SK-N-SH treated with all-trans-retinoic acid at 6 μM for 48 hours (cell line): Measurements from ENCODE around the gene ELP4.

Experiments used
- BACH2 ChIP-seq: fragments of 250-450 bp; sonication (Bioruptor Pico); IDR thresholded peaks from 2 replicates; pipeline ENCODE4 v1.9.0; 2021; ENCODE audit warnings: mild to moderate bottlenecking, borderline replicate concordance
- ESRRG ChIP-seq: fragments of 250-450 bp; sonication (Bioruptor Pico); IDR thresholded peaks from 2 replicates; pipeline ENCODE4 v1.6.1; 2021; ENCODE audit warnings: mild to moderate bottlenecking
- GLIS3 ChIP-seq: fragments of 250-450 bp; sonication (Bioruptor Pico); IDR thresholded peaks from 2 replicates; pipeline ENCODE4 v1.5.0; 2020; ENCODE audit warnings: mild to moderate bottlenecking, moderate library complexity
- ZFP30 ChIP-seq: fragments of 450-650 bp; formaldehyde crosslinking; IDR thresholded peaks from 2 replicates; pipeline ENCODE4 v1.5.0; 2022; ENCODE audit warnings: mild to moderate bottlenecking, moderate library complexity
- TF ChIP-seq, protein P1 (sequence below): fragments of 250-450 bp; sonication (Bioruptor Pico); IDR thresholded peaks from 2 replicates; pipeline ENCODE4 v1.5.1; 2020; ENCODE audit warnings: low read depth, mild to moderate bottlenecking, moderate library complexity
- TF ChIP-seq, protein P2 (sequence below): fragments of 250-450 bp; sonication (Bioruptor Pico); IDR thresholded peaks from 2 replicates; pipeline ENCODE4 v1.8.0; 2020; ENCODE audit warnings: mild to moderate bottlenecking, moderate library complexity, borderline replicate concordance
- TF ChIP-seq, protein P3 (sequence below): fragments of 250-450 bp; sonication (Bioruptor Pico); IDR thresholded peaks from 2 replicates; pipeline ENCODE4 v1.5.0; 2020; ENCODE audit warnings: mild to moderate bottlenecking, moderate library complexity
- TF ChIP-seq, protein P4 (sequence below): fragments of 250-450 bp; sonication (Bioruptor Pico); IDR thresholded peaks from 2 replicates; pipeline ENCODE4 v1.5.1; 2021; ENCODE audit warnings: mild to moderate bottlenecking, moderate library complexity

DNA sequence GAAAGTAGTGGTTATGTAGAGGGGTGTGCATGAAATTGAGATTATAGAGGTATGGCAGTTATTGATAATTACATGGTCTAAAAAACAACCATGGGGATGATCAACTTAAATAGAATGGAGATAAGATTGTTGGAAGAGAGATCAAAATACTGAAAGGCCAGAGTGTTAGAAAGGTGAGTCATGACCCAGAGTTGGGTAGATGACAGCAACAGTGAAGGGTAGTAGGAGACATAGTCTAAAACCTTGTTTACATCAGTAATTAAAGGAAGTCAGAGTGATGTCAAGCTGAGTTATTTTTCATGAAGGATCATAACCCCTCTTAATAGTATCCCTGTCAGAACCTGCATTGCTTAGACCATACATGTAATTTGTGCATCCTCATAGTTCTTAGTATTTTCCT is 110.9 kb downstream of the ELP4 start:
- TF ChIP-seq, protein P1, sequence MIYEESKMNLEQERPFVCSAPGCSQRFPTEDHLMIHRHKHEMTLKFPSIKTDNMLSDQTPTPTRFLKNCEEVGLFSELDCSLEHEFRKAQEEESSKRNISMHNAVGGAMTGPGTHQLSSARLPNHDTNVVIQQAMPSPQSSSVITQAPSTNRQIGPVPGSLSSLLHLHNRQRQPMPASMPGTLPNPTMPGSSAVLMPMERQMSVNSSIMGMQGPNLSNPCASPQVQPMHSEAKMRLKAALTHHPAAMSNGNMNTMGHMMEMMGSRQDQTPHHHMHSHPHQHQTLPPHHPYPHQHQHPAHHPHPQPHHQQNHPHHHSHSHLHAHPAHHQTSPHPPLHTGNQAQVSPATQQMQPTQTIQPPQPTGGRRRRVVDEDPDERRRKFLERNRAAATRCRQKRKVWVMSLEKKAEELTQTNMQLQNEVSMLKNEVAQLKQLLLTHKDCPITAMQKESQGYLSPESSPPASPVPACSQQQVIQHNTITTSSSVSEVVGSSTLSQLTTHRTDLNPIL = no peak
- TF ChIP-seq, protein P2, sequence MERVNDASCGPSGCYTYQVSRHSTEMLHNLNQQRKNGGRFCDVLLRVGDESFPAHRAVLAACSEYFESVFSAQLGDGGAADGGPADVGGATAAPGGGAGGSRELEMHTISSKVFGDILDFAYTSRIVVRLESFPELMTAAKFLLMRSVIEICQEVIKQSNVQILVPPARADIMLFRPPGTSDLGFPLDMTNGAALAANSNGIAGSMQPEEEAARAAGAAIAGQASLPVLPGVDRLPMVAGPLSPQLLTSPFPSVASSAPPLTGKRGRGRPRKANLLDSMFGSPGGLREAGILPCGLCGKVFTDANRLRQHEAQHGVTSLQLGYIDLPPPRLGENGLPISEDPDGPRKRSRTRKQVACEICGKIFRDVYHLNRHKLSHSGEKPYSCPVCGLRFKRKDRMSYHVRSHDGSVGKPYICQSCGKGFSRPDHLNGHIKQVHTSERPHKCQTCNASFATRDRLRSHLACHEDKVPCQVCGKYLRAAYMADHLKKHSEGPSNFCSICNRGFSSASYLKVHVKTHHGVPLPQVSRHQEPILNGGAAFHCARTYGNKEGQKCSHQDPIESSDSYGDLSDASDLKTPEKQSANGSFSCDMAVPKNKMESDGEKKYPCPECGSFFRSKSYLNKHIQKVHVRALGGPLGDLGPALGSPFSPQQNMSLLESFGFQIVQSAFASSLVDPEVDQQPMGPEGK = no peak
- TF ChIP-seq, protein P3, sequence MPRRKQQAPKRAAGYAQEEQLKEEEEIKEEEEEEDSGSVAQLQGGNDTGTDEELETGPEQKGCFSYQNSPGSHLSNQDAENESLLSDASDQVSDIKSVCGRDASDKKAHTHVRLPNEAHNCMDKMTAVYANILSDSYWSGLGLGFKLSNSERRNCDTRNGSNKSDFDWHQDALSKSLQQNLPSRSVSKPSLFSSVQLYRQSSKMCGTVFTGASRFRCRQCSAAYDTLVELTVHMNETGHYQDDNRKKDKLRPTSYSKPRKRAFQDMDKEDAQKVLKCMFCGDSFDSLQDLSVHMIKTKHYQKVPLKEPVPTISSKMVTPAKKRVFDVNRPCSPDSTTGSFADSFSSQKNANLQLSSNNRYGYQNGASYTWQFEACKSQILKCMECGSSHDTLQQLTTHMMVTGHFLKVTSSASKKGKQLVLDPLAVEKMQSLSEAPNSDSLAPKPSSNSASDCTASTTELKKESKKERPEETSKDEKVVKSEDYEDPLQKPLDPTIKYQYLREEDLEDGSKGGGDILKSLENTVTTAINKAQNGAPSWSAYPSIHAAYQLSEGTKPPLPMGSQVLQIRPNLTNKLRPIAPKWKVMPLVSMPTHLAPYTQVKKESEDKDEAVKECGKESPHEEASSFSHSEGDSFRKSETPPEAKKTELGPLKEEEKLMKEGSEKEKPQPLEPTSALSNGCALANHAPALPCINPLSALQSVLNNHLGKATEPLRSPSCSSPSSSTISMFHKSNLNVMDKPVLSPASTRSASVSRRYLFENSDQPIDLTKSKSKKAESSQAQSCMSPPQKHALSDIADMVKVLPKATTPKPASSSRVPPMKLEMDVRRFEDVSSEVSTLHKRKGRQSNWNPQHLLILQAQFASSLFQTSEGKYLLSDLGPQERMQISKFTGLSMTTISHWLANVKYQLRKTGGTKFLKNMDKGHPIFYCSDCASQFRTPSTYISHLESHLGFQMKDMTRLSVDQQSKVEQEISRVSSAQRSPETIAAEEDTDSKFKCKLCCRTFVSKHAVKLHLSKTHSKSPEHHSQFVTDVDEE (CRISPR knock-in tag) = no peak
- TF ChIP-seq ZFP30 (CRISPR knock-in tag) = no peak
- no peak for TF ChIP-seq BACH2 (CRISPR knock-in tag)
- TF ChIP-seq, protein P4, sequence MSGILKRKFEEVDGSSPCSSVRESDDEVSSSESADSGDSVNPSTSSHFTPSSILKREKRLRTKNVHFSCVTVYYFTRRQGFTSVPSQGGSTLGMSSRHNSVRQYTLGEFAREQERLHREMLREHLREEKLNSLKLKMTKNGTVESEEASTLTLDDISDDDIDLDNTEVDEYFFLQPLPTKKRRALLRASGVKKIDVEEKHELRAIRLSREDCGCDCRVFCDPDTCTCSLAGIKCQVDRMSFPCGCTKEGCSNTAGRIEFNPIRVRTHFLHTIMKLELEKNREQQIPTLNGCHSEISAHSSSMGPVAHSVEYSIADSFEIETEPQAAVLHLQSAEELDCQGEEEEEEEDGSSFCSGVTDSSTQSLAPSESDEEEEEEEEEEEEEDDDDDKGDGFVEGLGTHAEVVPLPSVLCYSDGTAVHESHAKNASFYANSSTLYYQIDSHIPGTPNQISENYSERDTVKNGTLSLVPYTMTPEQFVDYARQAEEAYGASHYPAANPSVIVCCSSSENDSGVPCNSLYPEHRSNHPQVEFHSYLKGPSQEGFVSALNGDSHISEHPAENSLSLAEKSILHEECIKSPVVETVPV (CRISPR knock-in tag) = no peak
- no peak for TF ChIP-seq GLIS3 (CRISPR knock-in tag)
- no peak for TF ChIP-seq ESRRG (CRISPR knock-in tag)
